Stimulated activated CD8-positive, alpha-beta memory T cell treated with anti-CD3 and anti-CD28 coated beads, Interleukin-15, amount 100 ng/mL, for 48 hours (primary cell): ENCODE results near the gene EPAS1.

Experiments
- DNase-seq, 2 donors: peaks; one replicate each; pipeline ENCODE4 v3.0.0-alpha.2; 2020; ENCODE audit warnings: low read depth in 2 of 2

Gene EPAS1

DNA sequence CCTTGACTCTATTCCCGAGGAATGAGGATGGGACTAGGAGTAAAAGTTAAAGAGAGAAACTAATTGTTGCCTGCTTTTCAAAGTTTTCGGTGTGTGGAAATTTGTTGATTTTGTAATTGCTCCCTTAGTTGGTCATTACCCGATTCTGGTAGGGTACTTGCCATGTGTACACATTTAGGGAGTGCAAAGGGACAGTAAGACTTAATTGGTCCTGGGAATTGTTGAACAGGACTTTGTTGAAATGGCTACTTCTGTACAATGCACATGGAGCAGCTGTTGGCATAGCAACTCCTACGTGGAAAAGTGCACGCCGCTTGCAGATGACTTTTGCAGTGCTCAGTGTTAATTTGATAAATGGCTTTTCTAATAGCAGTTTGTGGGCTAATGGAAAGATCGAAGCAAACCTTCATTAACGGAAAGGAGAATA, 22.9 kb downstream of the EPAS1 start:
- DNase-seq = no peak

DNA sequence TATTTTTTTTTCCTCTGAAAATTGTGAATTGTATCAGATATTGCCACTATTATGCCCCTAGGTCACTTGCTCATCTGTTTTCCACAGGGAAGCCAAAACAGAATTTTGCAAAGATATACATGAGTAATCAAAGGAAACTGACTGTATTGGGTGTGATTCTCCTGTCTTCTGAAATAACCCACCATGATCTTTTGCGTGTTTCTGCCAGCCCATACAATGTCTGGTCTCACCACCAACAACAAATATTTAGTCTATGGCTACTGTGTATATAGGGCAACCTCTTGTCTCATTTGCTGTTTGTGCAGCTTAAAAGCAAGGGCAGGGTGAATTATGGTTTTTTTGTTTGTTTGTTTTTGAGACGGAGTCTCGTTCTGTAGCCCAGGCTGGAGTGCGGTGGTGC, 26.5 kb downstream of the EPAS1 start:
- DNase-seq = no peak

DNA sequence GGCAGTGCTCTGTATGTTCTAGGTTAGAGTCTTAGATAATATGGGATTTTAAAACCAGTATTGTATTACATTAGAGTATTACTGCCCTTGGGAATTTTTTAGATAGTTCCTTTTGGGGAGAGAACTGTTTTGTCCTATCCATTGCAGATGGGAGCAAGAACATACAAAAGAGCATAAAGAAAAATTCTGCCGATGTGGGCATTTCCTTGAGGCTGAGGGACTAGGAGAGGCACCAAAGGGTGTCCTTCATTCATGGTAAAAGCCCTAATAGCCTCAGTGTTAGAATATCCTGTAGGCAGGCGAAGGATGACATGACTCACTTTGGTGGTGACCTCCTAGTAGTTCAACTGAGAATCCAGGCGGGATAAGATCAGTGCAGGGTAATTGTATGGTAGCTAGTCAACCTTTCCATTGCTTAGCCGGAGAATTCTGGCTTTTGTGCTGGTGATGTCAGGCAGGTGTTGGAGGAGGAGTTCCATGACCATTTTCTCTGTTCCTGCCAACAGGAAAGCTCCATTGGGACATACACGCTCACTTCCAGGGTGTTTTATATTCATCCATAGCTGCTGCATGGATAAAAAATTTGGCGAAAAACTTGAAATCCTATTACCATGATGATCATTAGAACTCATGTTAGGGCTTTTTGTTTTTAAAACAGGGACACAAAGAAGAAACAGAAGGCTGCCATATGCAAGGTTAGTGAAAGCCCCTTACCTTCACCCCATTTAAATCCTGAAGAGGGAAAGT, 28.1 kb downstream of the EPAS1 start:
- no peak for DNase-seq

DNA sequence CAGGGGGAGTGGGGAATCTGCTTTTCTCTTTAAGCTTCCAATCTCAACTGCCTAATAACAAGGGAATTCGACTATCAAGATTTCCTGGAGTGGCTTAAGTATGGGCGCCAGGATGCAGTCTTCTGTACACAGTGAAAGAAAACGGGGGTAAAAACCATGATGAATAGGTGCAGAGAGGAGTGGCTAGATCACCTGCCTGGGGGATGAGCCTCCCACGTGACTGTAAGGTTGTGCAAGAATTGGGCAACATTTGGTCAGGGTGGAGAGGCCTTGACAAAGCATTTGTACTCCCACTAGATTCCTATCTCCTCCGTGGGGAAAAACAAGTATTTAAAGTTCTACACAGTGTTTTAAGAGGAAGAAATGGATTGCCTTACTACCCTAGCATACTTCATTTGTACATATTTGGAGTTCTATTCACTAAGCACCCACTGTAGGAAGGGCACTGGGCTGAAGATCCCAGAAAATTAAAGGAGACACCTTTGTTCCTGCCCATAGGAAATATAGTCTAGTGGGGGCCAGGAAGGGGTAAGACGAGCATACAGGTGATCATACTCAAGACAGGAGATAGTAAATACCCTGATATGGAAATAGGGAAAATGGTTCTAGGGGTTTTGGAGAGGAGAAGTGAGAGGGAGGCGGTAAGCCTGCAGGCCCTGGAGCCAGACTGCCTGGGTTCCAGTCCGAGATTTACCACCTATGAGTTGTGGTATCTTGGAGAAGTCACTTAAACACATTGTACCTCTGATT, 29.2 kb downstream of the EPAS1 start:
- no peak for DNase-seq

DNA sequence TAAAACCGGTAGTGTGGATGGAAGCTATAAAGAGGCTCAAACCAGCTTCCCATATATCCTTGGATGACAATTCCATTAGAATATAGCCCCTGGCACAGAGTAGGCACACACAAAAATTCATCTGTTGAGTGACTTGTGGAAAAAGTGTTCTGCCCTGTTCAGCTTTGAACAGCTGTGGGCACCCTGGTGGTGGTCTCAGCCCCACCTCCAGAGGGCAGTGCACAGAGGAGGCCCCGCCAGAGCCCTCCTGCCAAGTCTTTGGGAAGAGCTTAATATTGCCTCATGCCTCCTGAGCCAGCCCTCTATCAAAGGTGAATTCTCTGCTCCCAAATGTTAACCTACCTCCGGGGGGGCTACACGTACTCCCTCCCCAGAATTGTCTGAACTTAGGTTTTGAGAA, 30.4 kb downstream of the EPAS1 start:
- DNase-seq = no peak

DNA sequence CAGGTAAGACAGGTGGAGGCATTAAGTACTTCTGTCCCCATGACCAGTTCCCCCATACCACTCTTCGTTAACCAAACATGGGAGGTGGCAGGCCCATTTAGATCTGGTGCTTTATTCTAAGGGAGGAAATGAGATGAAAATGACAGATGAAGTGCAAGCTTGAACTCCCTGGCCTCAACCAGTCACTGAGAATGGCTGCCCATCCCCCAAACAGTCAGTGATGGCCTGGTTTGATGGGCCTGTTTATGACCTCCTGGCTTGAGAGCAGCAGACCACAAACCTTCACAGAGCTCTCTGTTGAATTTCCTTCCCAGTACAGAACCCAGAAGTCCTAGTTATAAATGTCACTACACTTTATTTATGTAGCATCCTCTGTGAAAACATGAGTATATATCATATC, 31.1 kb downstream of the EPAS1 start:
- no peak for DNase-seq

DNA sequence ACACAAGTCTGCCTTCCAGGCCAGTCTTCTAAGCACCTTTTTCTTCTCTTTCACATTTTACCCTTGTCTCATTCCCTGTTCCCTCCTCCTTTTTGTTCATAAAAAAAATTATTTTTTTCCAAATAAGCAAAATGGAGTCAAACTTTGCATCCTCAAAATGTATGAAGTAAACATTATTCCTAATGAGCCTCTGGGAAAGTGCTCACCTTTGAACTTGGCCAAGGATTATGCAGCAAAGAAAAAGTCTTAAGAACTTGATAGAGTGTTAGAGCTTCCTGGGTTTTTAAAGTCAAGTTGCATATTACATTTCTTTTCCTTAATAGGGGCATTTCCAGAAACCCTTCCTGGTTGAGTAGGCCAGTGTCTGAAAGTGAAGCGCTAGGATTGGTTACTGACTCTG, 31.6 kb downstream of the EPAS1 start:
- DNase-seq = no peak

DNA sequence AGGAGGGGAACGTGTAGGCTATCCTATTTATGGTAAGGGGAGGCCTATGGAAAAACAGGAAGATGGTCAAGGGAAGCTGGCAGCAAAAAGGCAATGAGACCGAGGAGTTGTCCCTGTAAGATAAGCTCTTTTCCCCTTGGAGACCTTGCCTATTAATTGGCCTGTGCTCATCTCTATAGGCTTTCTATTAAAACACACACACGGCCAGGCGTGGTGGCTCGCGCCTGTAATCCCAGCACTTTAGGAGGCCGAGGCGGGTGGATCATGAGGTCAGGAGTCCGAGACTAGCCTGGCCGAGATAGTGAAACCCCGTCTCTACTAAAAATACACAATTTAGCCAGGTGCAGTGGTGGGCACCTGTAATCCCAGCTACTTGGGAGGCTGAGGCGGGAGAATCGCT, 32.1 kb downstream of the EPAS1 start:
- no peak for DNase-seq

DNA sequence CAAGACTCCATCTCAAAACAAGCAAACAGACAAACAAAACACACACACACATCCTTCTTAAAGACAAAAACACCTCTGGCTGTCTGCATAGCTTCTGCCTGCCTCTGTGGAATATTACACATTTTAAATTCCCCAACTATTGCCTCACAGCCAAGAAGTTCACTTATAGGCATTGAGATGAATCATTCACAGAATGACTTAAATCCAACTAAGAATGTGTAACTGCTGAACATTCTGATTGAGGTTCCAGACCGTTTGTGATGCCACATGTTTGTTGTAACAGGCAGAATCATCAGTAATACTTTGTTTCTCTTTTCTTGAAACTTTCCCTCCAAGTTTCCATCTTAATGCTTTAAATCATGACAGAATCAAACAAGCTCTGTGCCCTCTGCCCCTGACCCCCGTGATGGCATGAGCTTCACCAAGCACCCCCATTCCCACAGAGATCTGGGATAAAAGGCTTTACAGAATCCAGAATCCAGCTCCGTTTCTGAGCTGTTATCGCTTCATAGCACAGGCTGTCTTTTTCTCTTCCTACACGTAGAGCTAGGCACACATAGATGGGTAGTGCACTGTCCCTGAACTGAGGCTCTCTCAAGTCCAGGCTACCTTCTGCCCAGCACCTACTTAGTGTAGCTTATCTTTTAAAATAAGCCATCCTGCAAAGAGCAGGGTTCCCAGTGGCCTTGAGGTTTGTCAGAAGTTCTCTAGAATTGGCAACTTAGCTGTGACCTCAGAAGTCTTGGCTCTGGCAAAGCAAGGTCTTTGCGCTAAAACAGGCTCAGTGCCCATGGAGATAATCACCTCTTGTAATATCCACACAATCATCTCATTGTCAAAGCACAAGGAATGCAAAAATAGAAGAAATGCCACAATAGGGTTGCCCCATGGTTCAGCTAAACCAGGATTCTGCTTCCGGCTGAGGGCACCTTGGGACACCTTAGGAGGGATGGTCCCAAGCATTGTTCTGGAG, 32.9 kb downstream of the EPAS1 start:
- DNase-seq = no peak

DNA sequence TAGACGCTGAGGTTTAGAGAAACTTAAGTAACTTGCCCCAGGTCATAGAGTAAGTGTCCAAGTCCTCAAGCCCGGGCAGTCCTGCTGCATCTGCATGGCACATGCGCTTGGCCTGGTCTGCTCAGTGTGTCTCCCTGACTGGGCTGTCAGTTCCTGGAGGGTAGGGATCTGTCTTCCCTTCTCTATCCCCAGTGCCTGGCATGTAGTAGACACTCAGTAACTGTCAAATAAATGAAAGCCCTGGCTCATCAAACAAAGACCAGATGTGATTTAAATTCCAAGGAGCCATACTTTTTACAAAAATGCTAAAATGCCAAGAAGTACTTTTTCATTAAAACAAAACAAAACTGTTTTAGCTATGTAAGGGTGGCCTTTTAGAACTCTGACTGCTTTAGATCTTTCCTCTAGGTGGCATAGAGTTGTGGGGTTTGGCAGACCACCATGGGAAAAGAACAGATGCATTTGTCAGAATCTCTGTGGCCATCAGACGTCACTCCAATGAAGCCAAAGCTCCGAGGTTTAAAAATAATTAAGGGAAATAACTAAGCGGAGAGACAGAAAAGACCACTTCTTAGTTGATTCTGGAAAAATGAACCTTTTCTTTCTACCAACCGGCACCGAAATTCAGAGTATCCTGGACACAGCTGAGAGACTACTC, 34.0 kb downstream of the EPAS1 start:
- DNase-seq = no peak

DNA sequence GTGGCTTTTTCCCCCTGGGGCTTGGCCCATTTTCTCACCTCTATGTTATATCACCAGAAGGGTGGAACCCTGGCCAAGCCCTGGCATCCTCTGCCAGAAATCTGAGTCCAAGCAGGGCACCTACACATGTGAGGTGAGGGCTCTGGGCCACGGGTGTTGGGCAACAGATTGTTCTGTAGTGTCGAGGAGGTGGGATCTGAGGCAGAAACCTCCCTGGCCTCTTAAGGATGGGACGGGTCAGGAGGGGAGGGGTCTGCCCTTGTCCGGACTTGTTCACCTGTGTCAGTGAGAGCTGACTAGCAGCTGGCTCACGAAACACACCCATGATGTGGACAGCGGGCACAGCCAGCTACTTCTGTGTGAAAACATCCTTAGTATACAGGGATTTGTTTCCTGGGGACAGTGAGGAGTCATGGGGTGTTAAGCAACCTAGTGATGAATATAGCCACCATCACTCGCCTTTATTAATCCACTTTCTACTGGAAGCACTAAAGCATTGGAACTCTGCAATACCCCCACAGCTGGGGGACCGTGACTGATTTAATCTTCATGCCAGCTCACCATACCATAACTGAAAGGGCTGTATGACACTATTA, 35.6 kb downstream of the EPAS1 start:
- DNase-seq = no peak

DNA sequence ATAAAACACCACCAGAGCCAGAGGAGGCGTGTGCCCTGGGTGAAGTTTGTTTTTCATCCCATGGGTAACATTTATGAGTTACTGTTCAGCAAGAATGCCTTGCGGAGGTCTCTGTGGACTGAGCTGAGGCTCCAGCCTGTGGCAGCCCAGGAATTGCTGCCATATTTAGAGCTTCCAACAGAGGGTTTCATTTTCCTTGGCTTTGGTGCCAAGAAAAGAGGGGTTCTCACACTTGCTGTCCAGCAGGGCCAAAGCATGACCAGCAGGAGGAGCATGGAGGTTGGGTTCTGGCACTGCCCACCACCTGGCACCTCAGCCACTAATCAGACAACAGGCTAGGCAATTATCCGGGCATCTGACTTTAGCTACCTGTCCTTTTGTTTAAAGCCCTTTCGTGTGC, 36.7 kb downstream of the EPAS1 start:
- no peak for DNase-seq

DNA sequence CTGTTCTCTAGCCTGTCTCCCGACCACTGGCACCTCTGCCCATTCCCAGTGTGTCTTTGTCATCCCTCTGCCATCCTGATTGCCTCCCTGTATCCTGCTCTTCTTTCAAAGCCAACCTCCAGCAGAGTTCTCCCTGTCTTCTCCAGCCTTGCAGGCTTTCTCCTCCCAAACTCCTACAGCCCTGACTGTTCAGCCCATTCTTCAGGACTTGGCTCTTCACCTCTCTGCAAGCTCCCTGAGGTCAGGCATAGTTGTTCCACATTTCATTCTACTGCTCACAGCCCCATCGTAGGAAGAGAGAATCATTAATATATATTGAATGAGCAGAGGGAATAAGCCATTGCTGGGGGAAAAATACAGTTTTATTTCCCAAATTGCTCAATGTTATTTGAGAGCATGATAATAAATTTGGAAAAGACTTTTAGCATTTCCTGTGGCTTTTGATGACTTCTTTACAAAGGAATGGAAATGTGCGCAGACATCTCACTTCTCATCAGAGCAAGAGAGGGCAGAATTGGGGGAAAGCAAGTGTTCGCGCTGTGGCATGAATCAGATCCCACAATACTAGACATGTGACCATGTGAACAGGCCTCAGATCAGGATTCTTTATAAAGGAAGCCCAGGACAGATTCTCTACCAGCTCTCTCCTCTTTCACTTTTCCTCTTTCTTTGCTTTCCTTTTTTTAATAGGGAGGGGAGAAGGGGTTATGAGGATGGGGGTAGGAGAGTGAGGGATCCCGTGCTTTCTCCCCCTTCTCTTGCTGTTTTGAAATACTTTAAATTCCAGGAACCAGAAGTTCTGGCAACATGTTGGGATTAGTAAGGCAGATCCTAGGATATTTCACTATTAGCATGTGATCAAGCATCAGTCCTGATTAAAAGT, 37.4 kb downstream of the EPAS1 start:
- no peak for DNase-seq

DNA sequence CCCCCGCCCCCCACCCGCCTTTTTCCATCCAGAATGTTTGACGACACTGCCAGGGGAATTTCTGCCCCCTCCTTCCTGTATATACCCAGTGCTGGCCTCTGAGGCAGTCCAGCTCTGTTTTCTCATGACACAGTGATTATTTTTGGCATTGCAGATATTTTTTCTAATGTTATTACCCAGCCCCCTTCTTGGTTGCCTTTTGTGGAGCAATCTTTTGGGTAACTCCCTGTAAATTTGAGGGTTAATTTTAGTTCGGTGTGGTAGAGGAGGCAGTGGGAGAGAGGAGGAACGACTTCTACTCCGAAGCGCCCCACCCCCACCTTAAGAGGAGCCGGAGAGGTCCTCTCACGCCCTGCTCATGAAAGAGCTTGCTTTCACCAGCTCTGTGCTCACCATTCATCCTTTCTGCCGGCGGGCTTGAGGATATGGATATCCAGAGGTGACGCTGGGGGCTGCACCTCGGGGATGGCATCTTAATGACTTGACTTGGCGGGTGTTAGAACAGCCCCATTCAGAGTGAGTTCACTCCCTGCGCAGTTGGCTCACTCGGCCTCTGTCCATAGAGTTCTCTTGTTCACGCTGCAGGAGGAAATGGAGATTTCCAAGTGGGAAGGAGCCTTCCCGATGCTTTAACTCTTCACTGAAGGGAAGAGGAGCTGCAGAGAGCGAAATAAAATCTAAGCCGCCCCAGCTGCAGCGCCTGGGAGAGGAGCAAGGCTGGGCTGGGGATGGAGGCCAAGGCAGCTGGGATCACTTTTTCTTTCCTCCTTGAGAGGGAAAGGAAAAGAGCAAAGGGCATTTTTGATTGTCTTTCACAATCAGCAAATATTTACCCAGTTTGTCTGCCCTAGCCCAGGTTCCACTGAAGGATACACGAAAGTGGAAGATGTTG, 38.4 kb downstream of the EPAS1 start:
- DNase-seq = no peak

DNA sequence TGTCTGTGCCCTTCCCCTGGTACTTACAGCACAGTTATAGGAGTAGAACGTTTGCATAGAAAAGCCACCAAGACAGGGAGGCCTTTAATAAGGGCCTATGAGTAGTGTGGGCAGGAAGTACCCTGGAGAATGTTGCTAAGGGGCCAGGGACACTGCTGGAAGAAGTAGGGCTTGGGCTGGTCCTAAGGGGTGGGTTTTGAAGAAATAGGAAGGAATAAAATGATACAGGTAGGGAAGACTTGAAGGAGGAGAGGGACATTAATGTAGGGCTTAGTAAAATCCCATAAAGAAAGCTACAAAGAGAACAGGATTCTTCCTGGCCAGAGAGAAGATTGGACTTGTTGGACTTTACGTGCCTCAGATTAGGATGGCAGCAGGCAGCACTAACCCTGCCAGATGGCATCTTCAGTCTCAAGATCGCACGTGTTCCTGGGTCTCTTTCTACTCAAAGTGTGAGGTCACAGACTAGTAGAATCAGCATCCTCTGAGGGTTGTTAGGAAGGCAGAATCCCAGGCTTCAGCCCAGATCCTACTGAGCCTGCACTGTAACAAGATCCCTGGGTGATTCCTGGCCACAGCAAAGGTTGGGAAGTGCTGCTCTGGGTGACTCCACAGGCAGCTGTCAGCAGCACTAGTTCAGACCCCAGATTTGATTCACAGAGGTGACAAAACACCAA, 39.2 kb downstream of the EPAS1 start:
- no peak for DNase-seq

DNA sequence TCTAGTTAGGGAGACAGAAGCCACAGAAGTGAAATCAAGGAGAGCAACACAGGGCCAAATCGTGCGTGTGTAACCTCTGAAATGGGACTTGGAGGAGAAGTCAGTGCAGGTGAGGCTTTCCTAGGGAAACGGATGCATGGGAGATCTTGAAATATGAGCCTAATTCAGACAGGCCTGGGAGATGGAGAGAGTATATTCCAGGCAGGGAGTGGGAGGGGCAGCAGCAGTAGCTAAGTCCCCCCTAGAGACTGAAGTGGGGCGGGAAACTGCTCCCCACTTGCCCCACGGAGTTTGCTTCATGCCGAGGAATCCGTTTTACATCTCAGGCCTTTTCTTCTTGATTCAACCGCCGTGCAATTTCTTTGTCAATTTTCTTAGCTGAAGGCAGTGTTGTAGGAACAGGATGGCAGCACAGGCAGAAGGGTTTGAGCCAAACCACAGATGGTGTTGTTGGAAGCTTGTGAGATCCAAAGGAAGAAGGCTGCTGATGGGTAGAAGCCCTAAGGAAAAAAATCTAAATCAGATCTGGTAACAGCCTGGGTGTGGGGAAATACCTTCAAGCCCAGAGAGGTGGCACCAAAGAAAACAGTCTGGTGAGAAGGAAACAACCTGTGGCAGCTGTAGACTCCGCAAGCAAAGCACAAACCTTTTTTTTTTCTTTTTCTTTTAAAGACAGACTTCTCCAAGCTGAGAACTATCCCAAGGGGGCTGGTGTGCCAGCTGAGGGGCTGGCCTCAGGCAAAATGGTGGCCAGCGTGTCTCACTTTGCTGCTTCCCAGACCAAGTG, 40.2 kb downstream of the EPAS1 start:
- no peak for DNase-seq

DNA sequence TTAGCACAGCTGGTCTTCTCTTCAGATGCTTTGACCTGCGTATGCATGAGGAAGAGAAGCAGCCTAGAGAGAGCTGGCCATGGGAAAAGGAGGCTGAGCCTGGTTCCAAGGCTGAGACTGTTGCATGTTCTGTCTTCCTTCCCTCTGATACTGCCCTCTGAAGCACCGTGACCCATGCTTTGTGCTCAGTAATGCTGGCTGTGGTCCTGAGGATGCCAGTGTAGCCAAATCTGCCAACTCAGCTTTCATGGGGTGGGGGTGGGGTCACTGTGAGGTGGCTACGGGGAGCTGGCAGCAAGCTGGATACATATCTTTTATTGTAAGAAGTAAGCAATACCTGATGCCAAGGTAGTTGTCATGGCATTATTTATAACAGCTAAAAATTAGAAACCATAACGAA, 41.5 kb downstream of the EPAS1 start:
- DNase-seq = no peak

DNA sequence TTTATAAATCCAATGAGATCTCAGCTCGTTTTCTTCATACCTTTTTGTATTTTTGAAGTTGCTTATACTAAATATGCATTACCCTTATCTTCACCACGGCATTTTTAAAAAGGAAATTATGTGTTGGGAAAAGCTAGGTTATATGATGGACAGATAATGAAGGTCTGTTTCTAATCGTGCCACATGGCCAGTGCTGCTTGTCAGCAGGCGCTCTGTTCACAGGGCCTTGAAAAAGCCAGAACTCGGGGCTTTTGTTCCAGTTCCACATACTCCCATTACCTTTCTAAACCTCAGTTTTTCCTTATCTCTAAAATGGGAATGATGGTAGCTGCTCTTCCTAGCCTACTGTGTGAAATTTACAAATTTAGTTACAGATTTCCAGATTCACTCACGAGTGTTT, 42.0 kb downstream of the EPAS1 start:
- DNase-seq = no peak
